K562 (cell line): ENCODE measurements around the gene ATP8A1. TPM values are rescaled to one million over a fixed set of nuclear protein-coding genes. Genes with fewer than 3 reads are reported as not detected.

ENCODE experiments used
- ATAC-seq: fragments of 200-7000 bp; cut with Tn5 transposase; 3 replicates; pipeline ENCODE4 v1.9.1; 2020; ENCODE audit warnings: moderate library complexity
- BruUV-seq: library from RNA; stranded (reverse); fragments of 400-500 nt; replicated peaks from 2 replicates; lab custom pipeline; 2021; lab: Mats Ljungman, UMichigan
- CTCF ChIA-PET: fragments of 300-600 bp; formaldehyde crosslinking; extraction: SDS; loops from one replicate; lab custom pipeline; 2021; ENCODE audit warnings: low intra/inter-chr PET ratio; lab: Yijun Ruan, JAX
- POLR2A ChIA-PET: fragments of 300-600, 350-650 bp; sonication (Branson Sonifier 250); formaldehyde crosslinking; extraction: SDS; loops from one replicate; lab custom pipeline; 2021; ENCODE audit warnings: antibody characterized with exemption, inconsistent platforms; lab: Yijun Ruan, JAX
- DNase-seq, 4 experiments: peaks; one replicate each; pipeline versions ENCODE4 v3.0.0 to v3.0.0-alpha.2; 2011 to 2018; ENCODE audit warnings: low spot score in 3 of 4, mixed read lengths in 3 of 4; ENCODE audit errors: extremely low read depth in 1 of 4
- FAIRE-seq: peaks from 2 replicates; lab custom pipeline; 2011; peaks lifted over from hg19 to GRCh38; lab: Jason Lieb, UNC
- H2AFZ ChIP-seq: 2 replicates; pipeline ENCODE4 v1.6.0; 2011; ENCODE audit warnings: low read depth, low read length, control low read depth, inconsistent platforms
- H3K27ac ChIP-seq: fragments of 200-600 bp; 3 replicates; pipeline ENCODE4 v1.8.0; 2011; ENCODE audit warnings: low read depth, mild to moderate bottlenecking, control low read depth, inconsistent platforms, low read length, moderate library complexity, mixed read lengths; ENCODE audit errors: extremely low read depth
- H3K27me3 ChIP-seq, 2 experiments: fragments of 300-600 bp in 1 of 2; 2 replicates in 1 of 2; 3 replicates in 1 of 2; pipeline versions ENCODE4 v1.6.0 to v1.8.0; 2011; ENCODE audit warnings: inconsistent platforms in 2 of 2, low read length in 2 of 2, mild to moderate bottlenecking in 1 of 2, mixed read lengths in 1 of 2, moderate library complexity in 1 of 2; ENCODE audit not compliant: control insufficient read depth in 2 of 2, insufficient read depth in 2 of 2
- H3K36me3 ChIP-seq: fragments of 300-600 bp; 3 replicates; pipeline ENCODE4 v1.8.0; 2011; ENCODE audit warnings: mild to moderate bottlenecking, low read length, inconsistent platforms; ENCODE audit not compliant: control insufficient read depth, insufficient read depth
- H3K4me1 ChIP-seq, 2 experiments: fragments of 200-600 bp in 1 of 2; replicated peaks in 1 of 2; 2 replicates in 1 of 2; 3 replicates in 1 of 2; pipeline versions ENCODE4 v1.5.1 to v1.8.0; 2011; ENCODE audit warnings: inconsistent platforms in 2 of 2, low read length in 2 of 2, mild to moderate bottlenecking in 1 of 2, mixed read lengths in 1 of 2, moderate library complexity in 1 of 2; ENCODE audit not compliant: control insufficient read depth in 2 of 2, insufficient read depth in 2 of 2
- H3K4me2 ChIP-seq: 2 replicates; pipeline ENCODE4 v1.6.1; 2011; ENCODE audit warnings: low read length, control low read depth, inconsistent platforms, mixed read lengths; ENCODE audit not compliant: insufficient read depth
- H3K4me3 ChIP-seq: fragments of 200-600 bp; sonication (generic), shearing (Covaris generic); 2 replicates; pipeline ENCODE4 v1.5.1; 2016; ENCODE audit warnings: control low read depth, inconsistent platforms
- H3K79me2 ChIP-seq: fragments of 200-600 bp; 3 replicates; pipeline ENCODE4 v1.8.0; 2011; ENCODE audit warnings: low read length, inconsistent platforms; ENCODE audit not compliant: control insufficient read depth, insufficient read depth
- H3K9ac ChIP-seq, 2 experiments: 2 replicates each; pipeline versions ENCODE4 v1.6.0 to v1.6.1; 2011; ENCODE audit warnings: low read depth in 2 of 2, low read length in 2 of 2, control low read depth in 1 of 2, inconsistent platforms in 1 of 2, mild to moderate bottlenecking in 1 of 2, mixed read lengths in 1 of 2; ENCODE audit not compliant: insufficient read depth in 1 of 2
- H3K9me1 ChIP-seq: one replicate; pipeline ENCODE4 v1.6.0; 2011; ENCODE audit warnings: inconsistent platforms, mild to moderate bottlenecking, low read length, moderate library complexity; ENCODE audit not compliant: control insufficient read depth, insufficient read depth
- H3K9me3 ChIP-seq: replicated peaks from 2 replicates; pipeline ENCODE4 v1.5.1; 2011; ENCODE audit warnings: low read depth, low read length, inconsistent platforms; ENCODE audit not compliant: control insufficient read depth, insufficient read depth
- H4K20me1 ChIP-seq: replicated peaks from 2 replicates; pipeline ENCODE4 v1.6.1; 2011; ENCODE audit warnings: low read length, inconsistent platforms, mixed read lengths; ENCODE audit not compliant: control insufficient read depth, insufficient read depth
- BRD4 ChIP-seq: fragments of 200-600 bp; sonication (generic); IDR thresholded peaks from 2 replicates; pipeline ENCODE4 v1.6.1; 2017; ENCODE audit warnings: inconsistent platforms
- ETV1 ChIP-seq: fragments of 450-650 bp; conservative IDR thresholded peaks from 2 replicates; pipeline ENCODE4 v1.6.1; 2016; ENCODE audit warnings: missing genetic modification characterization, control low read depth, low read depth, missing compliant biosample characterization
- FOXK2 ChIP-seq, 2 experiments: fragments of 450-650 bp; IDR thresholded peaks in 1 of 2; conservative IDR thresholded peaks in 1 of 2; 2 replicates each; pipeline ENCODE4 v1.6.1; 2016; ENCODE audit warnings: low read depth in 2 of 2, mild to moderate bottlenecking in 1 of 2
- HOXB6 ChIP-seq: fragments of 250-450 bp; sonication (Bioruptor Pico); IDR thresholded peaks from 2 replicates; pipeline ENCODE4 v1.5.1; 2022; ENCODE audit warnings: mild to moderate bottlenecking, borderline replicate concordance
- MCM3 ChIP-seq: fragments of 450-650 bp; IDR thresholded peaks from 2 replicates; pipeline ENCODE4 v1.6.1; 2016
- PHB ChIP-seq: fragments of 250-450 bp; sonication (Bioruptor Pico); IDR thresholded peaks from 2 replicates; pipeline ENCODE4 v1.5.0; 2021
- STAT5A ChIP-seq: IDR thresholded peaks from 2 replicates; pipeline ENCODE4 v1.6.1; 2012; ENCODE audit warnings: low read length, inconsistent platforms, borderline replicate concordance
- TGIF2 ChIP-seq: sonication (generic); formaldehyde crosslinking; IDR thresholded peaks from 2 replicates; pipeline ENCODE4 v1.8.1; 2022; ENCODE audit warnings: mild to moderate bottlenecking, missing genetic modification reagents, moderate library complexity
- WGBS: fragments of 100-300 bp; shearing (Covaris generic); methylation state at CpG from one replicate; pipeline ENCODE4 v1.1.6; 2016; ENCODE audit warnings: low coverage, mixed read lengths; ENCODE audit not compliant: insufficient coverage; ENCODE audit errors: missing lambda C conversion rate; 5-methylcytosine and 5-hydroxymethylcytosine counted together
- in situ Hi-C: fragments of 300-500 bp; cut with MboI; formaldehyde crosslinking; loops from 4 replicates; pipeline ENCODE4 v1.15.0; 2018; ENCODE audit warnings: inconsistent platforms, mixed read lengths
- intact Hi-C: fragments of 100-400 bp; cut with micrococcal nuclease; formaldehyde crosslinking; loops from 2 replicates; pipeline ENCODE4 v1.14.2; 2022
- polyA plus RNA-seq, 8 experiments: library from polyadenylated mRNA; depleted of rRNA in 4 of 8; stranded (reverse) in 5 of 8; unstranded in 3 of 8; fragments of >200 nt; fragmentation: Nextera tagmentation in 2 of 8; fragmentation: Illumina TruSeq in 1 of 8; extraction: Ambion mirVana in 2 of 8; extraction: Trizol in 1 of 8; gene quantifications; 2 replicates each; pipeline versions ENCODE4 v1.2.1 to v1.2.3, GENCODE V29; 2011 to 2014; ENCODE audit warnings: inconsistent platforms in 1 of 8, missing spikeins in 1 of 8
- total RNA-seq, 7 experiments: library from RNA; depleted of rRNA in 6 of 7; stranded (reverse); fragments of >200 nt in 6 of 7; fragmentation: Illumina TruSeq in 2 of 7; extraction: Trizol in 2 of 7; gene quantifications; 2 replicates each; pipeline versions ENCODE4 v1.2.1 to v1.2.3, GENCODE V29; 2011 to 2021; ENCODE audit warnings: low replicate concordance in 1 of 7

Gene ATP8A1
- total and polyA plus RNA-seq, 9 of the 15 experiments (the other 6 are each of a cell fraction or from before 2014, with no cell fraction given), result 0.05 to 0.29 (median 0.07) TPM; not detected in 2

DNA sequence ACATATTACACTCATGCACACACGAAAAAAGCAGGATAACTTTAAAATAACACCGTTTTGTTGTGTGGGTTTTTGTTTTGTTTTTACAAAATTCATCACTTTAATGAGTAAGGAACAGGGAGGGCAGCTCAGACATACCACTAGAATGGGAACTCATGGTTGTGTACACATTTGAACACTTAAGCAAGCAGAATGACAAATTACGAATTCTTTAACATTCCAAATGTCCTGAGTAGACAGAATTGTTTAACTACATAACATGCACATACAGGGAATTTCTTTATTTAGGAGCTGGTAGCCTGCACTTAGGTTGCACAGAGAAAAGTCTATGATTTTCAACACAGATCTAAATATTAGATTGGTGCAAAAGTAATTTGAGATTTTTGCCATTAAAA, 96.4 kb downstream of the ATP8A1 start:
- H3K79me2 ChIP-seq, result no peaks in the 10 kb centered on the region
- WGBS, result 0% methylated on average over 3 of the region's 3 CpGs
- BruUV-seq, result no TSS peak
- H4K20me1 ChIP-seq, result no peaks in the 10 kb centered on the region
- H3K4me2 ChIP-seq, result no peak overlapping the region
- POLR2A ChIA-PET, result no interaction called here
- H2AFZ ChIP-seq, result no peak overlapping the region
- DNase-seq (no peak), ATAC-seq (no peak), FAIRE-seq (no peak)
- no peak overlapping the region for H3K4me3 ChIP-seq
- H3K9me1 ChIP-seq, result no peaks in the 10 kb centered on the region
- H3K36me3 ChIP-seq, result no peaks in the 10 kb centered on the region
- no peaks in the 10 kb centered on the region for H3K9me3 ChIP-seq
- no peak overlapping the region for H3K9ac ChIP-seq
- no peaks in the 10 kb centered on the region for H3K4me1 ChIP-seq
- H3K27me3 ChIP-seq, result no peaks in the 10 kb centered on the region
- TF ChIP-seq ETV1 (tag), result no peak
- no peak for TF ChIP-seq PHB (CRISPR knock-in tag)
- no peak for TF ChIP-seq MCM3
- in situ Hi-C loops (loop anchor here (10.0 kb wide), 1 partner anchor 314 kb away; no protein-coding TSS in a partner anchor), intact Hi-C loops (no loop called here)
- CTCF ChIA-PET, result no interaction called here
- H3K27ac ChIP-seq, result no peak overlapping the region

DNA sequence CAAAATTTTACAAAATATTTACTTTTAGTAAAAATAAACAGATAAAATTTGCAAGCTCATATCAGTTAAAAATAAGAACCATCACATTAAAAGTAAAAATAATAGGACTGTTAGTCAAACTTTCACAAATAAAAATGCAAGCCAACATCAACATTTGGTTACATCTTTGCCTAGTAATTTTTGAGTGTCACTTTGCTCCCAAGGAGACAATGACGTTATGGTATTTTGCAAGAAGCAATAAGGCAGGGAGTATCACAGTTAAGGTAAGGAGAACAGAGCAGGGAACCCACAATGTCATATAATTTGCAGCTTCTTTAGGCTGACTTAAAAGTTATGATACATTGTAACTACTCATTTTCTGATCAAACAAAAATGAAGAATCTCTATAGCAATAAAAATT, 98.7 kb downstream of the ATP8A1 start:
- no peak overlapping the region for H3K4me2 ChIP-seq
- POLR2A ChIA-PET, result no interaction called here
- CTCF ChIA-PET, result no interaction called here
- in situ Hi-C loops (no loop called here), intact Hi-C loops (no loop called here)
- no peaks in the 10 kb centered on the region for H3K9me3 ChIP-seq
- 0% methylated on average over 1 of the region's 1 CpG for WGBS
- ATAC-seq, result no peak
- H3K4me3 ChIP-seq, result no peak overlapping the region
- H3K36me3 ChIP-seq, result no peaks in the 10 kb centered on the region
- H4K20me1 ChIP-seq, result no peaks in the 10 kb centered on the region
- no TSS peak for BruUV-seq
- no peak for DNase-seq
- H3K27me3 ChIP-seq, result no peaks in the 10 kb centered on the region
- H3K79me2 ChIP-seq, result no peaks in the 10 kb centered on the region
- no peak for FAIRE-seq
- no peaks in the 10 kb centered on the region for H3K4me1 ChIP-seq
- H3K9ac ChIP-seq, result no peak overlapping the region
- no peak overlapping the region for H3K27ac ChIP-seq
- no peak overlapping the region for H2AFZ ChIP-seq
- H3K9me1 ChIP-seq, result no peaks in the 10 kb centered on the region
- TF ChIP-seq FOXK2 (conservative IDR thresholded peaks at IDR 0.05 in 1 of 2, IDR thresholded peaks at IDR 0.05 in 1 of 2; ENCODE audit: low read depth in 2 of 2), result no peak
- TF ChIP-seq STAT5A, result no peak
- TF ChIP-seq TGIF2 (CRISPR knock-in tag), result no peak
- TF ChIP-seq BRD4, result no peak
- TF ChIP-seq HOXB6 (CRISPR knock-in tag), result no peak
